HL-60 (cell line): ENCODE results near the gene ISYNA1.

Source experiments
- CTCF ChIP-seq: IDR thresholded peaks from one replicate; pipeline ENCODE4 v1.5.1; 2011; ENCODE audit warnings: low read length, control low read depth, inconsistent platforms; ENCODE audit not compliant: insufficient read depth
- POLR2AphosphoS5 ChIP-seq: IDR thresholded peaks from 2 replicates; pipeline ENCODE4 v1.6.1; 2012; ENCODE audit warnings: low read depth
- REST ChIP-seq: IDR thresholded peaks from 2 replicates; pipeline ENCODE4 v1.6.1; 2012; ENCODE audit warnings: low read depth; ENCODE audit not compliant: insufficient replicate concordance

DNA sequence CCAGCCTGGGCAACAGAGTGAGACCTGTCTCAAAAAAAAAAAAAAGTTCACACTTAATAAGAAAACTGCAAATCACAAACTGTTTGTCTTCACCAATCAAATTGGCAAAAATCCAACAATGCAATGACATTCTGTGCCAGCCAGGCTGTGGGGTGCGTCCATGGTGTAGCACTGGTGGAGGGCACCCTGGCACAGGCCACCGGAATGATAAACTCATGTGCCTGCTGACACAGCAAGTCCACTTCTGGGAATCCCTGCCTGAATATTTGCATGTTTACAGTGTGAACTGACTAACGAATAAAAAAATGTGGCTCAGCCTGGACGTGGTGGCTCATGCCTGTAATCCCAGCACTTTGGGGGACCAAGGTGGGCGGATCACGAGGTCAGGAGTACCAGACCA lies 38.9 kb downstream of the ISYNA1 start:
- TF ChIP-seq CTCF (no peak), POLR2AphosphoS5 (no peak), REST (no peak)
